Measurements from ENCODE around the gene PCSK2.

DNA sequence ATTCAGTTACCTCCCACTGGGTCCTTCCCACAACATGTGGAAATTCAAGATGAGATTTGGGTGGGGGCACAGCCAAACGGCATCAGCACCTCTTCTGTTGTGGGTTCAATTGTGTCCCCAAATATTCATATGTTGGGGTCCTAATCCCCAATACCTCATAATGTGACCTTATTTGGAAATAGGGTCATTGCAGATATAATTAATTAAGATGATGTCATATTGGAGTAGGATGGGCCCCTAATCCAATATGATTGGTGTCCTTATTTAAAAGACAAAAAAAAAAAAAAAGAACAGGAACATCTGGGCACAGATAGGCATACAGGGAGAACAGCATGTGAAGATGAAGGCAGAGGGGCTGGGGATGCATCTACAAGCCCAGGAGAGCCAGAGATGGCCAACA lies 214.9 kb downstream of the PCSK2 start:
- TF ChIP-seq, protein P1, sequence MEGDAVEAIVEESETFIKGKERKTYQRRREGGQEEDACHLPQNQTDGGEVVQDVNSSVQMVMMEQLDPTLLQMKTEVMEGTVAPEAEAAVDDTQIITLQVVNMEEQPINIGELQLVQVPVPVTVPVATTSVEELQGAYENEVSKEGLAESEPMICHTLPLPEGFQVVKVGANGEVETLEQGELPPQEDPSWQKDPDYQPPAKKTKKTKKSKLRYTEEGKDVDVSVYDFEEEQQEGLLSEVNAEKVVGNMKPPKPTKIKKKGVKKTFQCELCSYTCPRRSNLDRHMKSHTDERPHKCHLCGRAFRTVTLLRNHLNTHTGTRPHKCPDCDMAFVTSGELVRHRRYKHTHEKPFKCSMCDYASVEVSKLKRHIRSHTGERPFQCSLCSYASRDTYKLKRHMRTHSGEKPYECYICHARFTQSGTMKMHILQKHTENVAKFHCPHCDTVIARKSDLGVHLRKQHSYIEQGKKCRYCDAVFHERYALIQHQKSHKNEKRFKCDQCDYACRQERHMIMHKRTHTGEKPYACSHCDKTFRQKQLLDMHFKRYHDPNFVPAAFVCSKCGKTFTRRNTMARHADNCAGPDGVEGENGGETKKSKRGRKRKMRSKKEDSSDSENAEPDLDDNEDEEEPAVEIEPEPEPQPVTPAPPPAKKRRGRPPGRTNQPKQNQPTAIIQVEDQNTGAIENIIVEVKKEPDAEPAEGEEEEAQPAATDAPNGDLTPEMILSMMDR (IDR thresholded peaks at IDR 0.05; ENCODE audit: poor library complexity, severe bottlenecking): no peak
- TF ChIP-seq RAD21 (conservative IDR thresholded peaks at IDR 0.05) (no peak), EP300 (conservative IDR thresholded peaks at IDR 0.05; ENCODE audit: poor library complexity, severe bottlenecking) (no peak), EZH2 (IDR thresholded peaks at IDR 0.05; ENCODE audit: borderline replicate concordance, insufficient read depth, low read length, poor library complexity, severe bottlenecking) (no peak), TAF1 (IDR thresholded peaks at IDR 0.05; ENCODE audit: low read depth) (no peak), REST (IDR thresholded peaks at IDR 0.05; ENCODE audit: borderline replicate concordance) (no peak), POLR2AphosphoS5 (IDR thresholded peaks at IDR 0.05) (no peak), MXI1 (conservative IDR thresholded peaks at IDR 0.05; ENCODE audit: poor library complexity, severe bottlenecking) (no peak)
